ENCODE data around the gene PHLDA1. TPM values are rescaled to one million over a fixed set of nuclear protein-coding genes. Genes with fewer than 3 reads are reported as not detected.

Gene PHLDA1
- total RNA-seq, 4 donors from 2014 or later = 0.59 to 34.8 (median 6.7) TPM

DNA sequence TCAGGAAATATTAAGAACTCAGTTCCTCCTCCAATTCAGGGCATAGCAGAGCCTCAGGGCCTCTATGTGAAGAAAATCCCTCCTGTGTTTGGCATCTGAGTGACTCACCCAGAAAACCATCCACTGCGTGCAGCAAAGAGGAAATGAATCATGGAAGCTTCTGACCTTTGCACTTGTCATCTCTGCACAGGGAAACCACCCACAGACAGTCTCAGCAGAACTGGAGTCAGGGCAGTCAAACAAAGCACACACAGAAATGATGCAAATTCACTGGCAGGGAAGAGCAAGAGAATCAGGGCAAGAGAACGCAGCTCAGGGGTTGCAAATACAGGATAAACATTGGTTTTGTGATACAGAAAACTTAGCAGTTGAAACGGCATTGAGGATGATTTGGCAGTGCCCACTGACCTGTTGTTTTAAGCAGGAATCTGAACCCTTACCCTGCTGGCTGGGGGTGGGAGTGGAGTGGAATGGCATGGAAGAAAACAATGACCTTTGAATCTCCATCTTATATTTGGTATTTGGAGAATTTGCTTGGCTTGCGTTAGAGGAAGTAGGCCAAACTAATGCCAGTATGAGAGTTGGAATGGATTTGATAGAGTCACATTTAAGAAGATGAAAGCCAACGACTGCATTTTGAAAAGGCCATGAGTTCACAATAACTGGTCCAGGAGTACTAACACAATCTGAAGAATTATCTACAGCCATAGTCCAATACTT is 53.5 kb downstream of the PHLDA1 start:
- peak overlapping the region; percentile 55 to 58 for H3K27ac ChIP-seq
- intact Hi-C loops (cut with DNase I; ENCODE audit: low total_unique reads) = no loop called here
- TF ChIP-seq, protein P1, sequence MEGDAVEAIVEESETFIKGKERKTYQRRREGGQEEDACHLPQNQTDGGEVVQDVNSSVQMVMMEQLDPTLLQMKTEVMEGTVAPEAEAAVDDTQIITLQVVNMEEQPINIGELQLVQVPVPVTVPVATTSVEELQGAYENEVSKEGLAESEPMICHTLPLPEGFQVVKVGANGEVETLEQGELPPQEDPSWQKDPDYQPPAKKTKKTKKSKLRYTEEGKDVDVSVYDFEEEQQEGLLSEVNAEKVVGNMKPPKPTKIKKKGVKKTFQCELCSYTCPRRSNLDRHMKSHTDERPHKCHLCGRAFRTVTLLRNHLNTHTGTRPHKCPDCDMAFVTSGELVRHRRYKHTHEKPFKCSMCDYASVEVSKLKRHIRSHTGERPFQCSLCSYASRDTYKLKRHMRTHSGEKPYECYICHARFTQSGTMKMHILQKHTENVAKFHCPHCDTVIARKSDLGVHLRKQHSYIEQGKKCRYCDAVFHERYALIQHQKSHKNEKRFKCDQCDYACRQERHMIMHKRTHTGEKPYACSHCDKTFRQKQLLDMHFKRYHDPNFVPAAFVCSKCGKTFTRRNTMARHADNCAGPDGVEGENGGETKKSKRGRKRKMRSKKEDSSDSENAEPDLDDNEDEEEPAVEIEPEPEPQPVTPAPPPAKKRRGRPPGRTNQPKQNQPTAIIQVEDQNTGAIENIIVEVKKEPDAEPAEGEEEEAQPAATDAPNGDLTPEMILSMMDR (IDR thresholded peaks at IDR 0.05) = no peak
- TF ChIP-seq POLR2A (IDR thresholded peaks at IDR 0.05) = no peak
- H3K4me1 ChIP-seq = no peaks in the 10 kb centered on the region
- H3K36me3 ChIP-seq = no peaks in the 10 kb centered on the region
- H3K4me3 ChIP-seq = no peak overlapping the region
- peak; percentile 33 to 70 for DNase-seq
- no peaks in the 10 kb centered on the region for H3K9me3 ChIP-seq
- no peaks in the 10 kb centered on the region for H3K27me3 ChIP-seq

GRCh38 chr12:75977590-75977951 is 54.0 kb downstream of the PHLDA1 start:
- no peaks in the 10 kb centered on the region for H3K9me3 ChIP-seq
- no peaks in the 10 kb centered on the region for H3K27me3 ChIP-seq
- no peak overlapping the region for H3K4me3 ChIP-seq
- DNase-seq = no peak
- peak overlapping the region; percentile 55 to 58 for H3K27ac ChIP-seq
- no peaks in the 10 kb centered on the region for H3K4me1 ChIP-seq
- no peaks in the 10 kb centered on the region for H3K36me3 ChIP-seq
- TF ChIP-seq, protein P1 (IDR thresholded peaks at IDR 0.05) = no peak
- TF ChIP-seq POLR2A (IDR thresholded peaks at IDR 0.05) = no peak
- intact Hi-C loops (cut with DNase I; ENCODE audit: low total_unique reads) = no loop called here

DNA sequence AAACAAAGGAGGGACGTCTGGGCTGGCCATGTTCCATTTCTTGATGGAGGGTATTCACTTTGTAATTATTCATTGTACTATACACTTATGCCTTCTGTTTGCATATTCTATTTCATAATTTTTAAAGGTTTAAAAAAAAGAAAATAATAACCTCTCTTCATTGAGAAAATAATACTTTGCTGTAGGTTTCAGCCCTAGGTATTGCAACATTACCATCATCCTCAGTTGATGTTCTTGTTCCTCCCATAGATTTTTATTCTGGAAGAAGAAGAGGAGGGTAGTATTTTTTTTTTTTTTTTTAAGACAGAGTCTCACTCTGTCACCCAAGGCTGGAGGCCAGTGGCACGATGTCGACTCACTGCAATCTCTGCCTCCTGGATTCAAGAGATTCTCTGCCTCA is 54.7 kb downstream of the PHLDA1 start:
- peak overlapping the region in 1 of 2 donors; percentile 58 for H3K27ac ChIP-seq
- H3K27me3 ChIP-seq = no peaks in the 10 kb centered on the region
- H3K4me3 ChIP-seq = no peak overlapping the region
- TF ChIP-seq, protein P1 (IDR thresholded peaks at IDR 0.05) = no peak
- no peak for TF ChIP-seq POLR2A (IDR thresholded peaks at IDR 0.05)
- H3K4me1 ChIP-seq = no peaks in the 10 kb centered on the region
- no peaks in the 10 kb centered on the region for H3K9me3 ChIP-seq
- no peaks in the 10 kb centered on the region for H3K36me3 ChIP-seq
- intact Hi-C loops (cut with DNase I; ENCODE audit: low total_unique reads) = no loop called here
- DNase-seq = no peak

DNA sequence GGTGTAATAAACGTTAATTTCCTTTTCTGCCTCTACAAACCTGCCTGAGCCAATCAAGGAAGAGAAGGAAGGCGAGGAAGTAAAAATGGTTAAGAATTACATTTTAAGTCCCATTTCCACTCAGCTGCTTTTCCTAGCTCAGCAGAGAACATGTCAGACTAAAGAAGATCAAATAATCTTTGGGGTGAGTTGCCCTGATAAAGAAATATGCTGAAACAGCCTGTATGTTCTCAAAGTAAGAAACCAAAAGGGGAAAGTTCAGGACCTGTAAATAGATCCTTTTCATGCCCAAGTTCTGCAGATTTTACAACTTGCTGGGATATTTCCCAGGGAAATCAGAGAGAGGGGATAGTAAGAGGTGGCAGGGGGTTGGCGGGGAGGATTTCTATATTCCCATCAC is 55.5 kb downstream of the PHLDA1 start:
- Histone ChIP-seq H3K27me3 (no peaks in the 10 kb centered on the region), H3K27ac (no peak overlapping the region), H3K9me3 (no peaks in the 10 kb centered on the region), H3K36me3 (no peaks in the 10 kb centered on the region), H3K4me3 (no peak overlapping the region), H3K4me1 (no peaks in the 10 kb centered on the region)
- intact Hi-C loops (cut with DNase I; ENCODE audit: low total_unique reads) = no loop called here
- TF ChIP-seq, protein P1 (IDR thresholded peaks at IDR 0.05) = no peak
- TF ChIP-seq POLR2A (IDR thresholded peaks at IDR 0.05) = no peak
- DNase-seq = no peak

- no peak for TF ChIP-seq POLR2A (IDR thresholded peaks at IDR 0.05)
- TF ChIP-seq, protein P1 (IDR thresholded peaks at IDR 0.05) = no peak
- H3K4me1 ChIP-seq = no peaks in the 10 kb centered on the region
- DNase-seq = no peak
- intact Hi-C loops (cut with DNase I; ENCODE audit: low total_unique reads) = no loop called here
- no peaks in the 10 kb centered on the region for H3K36me3 ChIP-seq
- H3K27ac ChIP-seq = no peak overlapping the region
- no peaks in the 10 kb centered on the region for H3K27me3 ChIP-seq
- H3K9me3 ChIP-seq = no peaks in the 10 kb centered on the region
- H3K4me3 ChIP-seq = no peak overlapping the region
Observed at GRCh38 chr12:75975702-75976101, 55.9 kb downstream of the PHLDA1 start.

Other genes starting within 250 kb of the PHLDA1 start
- gene NAP1L1, start 52.9 kb upstream of the PHLDA1 start, total RNA-seq = 100 to 1,000 TPM; 175 to 544 (median 399) TPM

All from uterus (tissue), 4 donors.